Activated CD4-positive, alpha-beta T cell treated with anti-CD3 and anti-CD28 coated beads, Interleukin-2, amount 50 U/mL, for 4 hours (primary cell): Measurements from ENCODE around the gene MAP2K1.
"Not testable (repeated sequence)": the region's sequence is repeated elsewhere in the genome, so short reads cannot be mapped to it uniquely, and the experiment has no call there.

Experiments used
- DNase-seq, 2 experiments: peaks; one replicate each; pipeline ENCODE4 v3.0.0-alpha.2; 2020

The MAP2K1 gene

DNA sequence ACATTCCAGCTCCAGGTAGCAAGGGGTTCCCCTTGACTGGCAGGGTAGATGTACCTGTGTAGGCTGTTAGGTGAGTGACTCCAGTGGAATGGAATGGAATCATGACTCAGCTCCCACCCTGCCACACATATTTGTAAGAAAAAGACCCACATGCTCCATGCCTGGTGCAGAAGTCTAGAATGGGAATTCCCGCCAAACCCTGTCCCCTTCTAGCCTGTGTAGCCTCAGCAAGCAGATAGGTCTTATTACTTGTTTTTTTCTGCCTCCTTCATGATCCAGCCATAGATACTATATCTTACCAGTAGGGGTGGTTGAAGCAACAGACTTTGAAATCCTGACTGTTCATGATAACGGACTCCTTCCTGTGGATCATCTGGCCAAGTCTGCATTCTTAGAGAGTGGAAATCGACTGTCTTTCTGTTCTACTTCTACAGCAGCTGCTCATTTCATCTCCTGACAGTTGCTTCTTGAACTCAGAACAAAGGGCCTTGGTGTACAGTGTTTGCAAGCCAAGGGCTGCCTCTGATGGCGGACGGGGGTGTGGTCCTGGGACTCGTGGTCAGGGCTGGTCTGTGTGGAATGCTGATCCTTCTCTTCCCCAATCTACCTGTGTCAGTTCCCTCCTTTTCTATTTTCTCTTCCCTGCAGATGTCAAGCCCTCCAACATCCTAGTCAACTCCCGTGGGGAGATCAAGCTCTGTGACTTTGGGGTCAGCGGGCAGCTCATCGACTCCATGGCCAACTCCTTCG, 94.6 kb downstream of the MAP2K1 start:
- no peak for DNase-seq

DNA sequence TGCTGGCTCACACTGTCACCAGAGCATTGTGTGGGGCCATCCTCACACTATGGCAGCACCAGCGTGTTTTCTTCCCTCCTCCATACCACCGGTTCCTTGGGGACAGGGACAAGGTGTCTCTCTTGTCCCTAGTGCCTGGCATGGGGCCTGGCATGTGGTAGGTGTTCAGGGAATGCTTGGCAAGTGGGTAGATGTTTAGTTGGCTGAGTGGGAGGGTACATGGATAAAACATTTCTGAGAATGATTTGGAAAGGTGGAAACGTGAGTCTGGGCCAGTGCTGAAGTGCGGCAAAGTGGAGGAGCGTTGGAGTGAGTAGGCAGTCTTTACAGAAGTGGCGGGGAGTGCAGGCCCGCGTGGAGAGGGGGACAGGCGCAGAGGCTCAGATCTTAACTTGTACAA, 95.8 kb downstream of the MAP2K1 start:
- no peak for DNase-seq

DNA sequence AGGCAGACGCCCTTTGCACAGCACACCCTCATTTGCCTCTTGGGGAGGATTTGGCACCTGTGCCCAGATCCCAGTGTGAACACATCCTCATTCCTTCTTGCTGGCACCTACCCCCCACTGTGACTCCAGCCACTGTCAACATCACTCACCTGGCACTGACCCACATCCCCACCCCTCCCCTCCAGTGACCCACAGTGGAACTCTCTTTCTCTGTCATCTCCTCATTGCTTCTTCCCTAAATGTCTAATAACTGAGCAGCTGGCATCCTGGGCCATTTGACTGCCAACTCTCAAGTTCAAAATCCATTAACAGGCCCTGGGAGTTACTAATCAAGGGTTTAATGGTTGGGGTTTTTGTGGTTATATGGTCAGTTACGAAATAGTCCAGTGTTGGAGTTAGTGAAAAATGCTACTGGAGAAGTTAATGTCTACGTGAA, 96.4 kb downstream of the MAP2K1 start:
- no peak for DNase-seq

DNA sequence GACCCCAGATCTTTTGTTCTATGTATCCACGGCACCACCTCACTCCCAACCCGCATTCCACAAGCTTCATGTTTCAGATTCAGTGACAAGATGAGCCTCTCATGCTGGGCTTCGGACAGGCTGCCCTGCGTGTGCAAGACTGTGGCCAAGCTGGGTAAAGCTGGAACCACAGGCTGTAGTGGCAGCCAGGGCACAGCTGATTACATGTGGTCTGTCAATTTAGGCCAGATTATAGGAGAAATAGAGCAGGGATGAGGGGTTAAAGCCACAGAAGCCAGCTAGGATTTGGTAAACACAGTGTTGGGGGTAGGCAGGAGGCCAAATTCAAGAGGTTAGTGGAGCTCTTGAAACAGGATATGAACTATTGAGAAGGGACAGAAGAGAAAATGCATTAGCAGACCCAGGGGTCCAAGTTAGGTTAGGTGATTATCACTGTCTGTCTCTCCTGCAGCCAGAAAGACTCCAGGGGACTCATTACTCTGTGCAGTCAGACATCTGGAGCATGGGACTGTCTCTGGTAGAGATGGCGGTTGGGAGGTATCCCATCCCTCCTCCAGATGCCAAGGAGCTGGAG, 97.9 kb downstream of the MAP2K1 start:
- no peak for DNase-seq

DNA sequence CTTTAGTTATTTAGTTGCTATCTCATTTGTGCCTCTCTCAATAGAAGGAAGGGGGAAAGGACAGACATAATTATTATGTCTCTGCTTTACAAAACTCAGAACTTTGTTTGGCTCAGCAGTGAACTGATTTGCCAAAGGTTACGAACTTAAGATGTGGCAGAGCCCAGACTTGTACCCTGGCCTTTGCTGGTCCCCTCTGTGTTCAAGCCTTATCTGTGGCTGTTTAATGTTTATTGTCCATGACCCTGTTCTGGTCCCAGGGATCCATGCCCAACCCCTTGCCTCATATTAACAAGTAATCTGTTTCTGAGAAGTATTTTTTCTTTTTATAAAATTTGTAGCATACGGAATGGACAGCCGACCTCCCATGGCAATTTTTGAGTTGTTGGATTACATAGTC, 100.2 kb downstream of the MAP2K1 start:
- no peak for DNase-seq

DNA sequence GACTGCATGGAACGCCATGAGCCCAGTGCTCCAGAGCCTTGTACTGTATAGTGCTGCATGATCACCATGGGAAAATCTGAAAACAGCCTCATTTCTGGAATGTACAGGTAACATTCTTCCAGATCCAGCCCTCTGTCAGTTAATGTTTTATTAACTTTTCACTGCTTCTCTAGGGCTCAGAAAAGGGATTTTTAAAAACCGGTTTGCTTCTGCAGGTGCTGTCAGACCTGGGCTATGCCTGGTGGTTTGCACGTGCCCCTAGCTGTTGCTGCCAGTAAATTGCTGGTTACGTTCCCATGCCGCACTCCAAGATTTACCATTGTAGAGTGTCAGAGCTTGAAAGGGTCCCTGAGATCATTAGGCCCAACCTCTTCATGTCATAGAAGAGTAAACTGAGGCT, 101.8 kb downstream of the MAP2K1 start:
- no peak for DNase-seq

DNA sequence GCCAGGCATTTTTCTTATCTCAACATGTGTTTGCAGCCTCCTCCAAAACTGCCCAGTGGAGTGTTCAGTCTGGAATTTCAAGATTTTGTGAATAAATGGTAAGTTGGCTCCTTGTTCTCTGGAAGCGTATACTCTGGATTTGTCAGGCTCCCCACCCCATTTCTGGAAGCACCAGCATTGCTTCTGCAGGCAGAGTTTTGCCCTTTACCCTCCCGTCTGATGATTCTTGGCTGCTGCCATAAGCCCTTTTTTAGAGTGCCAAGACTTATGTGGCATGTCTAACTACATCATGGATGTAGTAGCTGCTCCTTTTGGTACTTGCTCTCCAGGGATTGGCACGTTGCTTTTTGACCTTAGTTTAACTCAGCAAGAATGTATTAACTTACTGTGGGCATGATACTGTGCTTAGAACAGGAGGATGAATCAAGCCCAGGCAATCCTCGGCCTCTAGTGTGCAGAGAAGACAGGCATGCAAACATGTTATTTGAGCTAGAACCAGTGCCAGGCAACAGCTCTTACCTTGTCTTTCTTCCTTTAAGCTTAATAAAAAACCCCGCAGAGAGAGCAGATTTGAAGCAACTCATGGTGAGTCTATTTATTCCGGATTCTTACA, 102.6 kb downstream of the MAP2K1 start:
- no peak for DNase-seq

DNA sequence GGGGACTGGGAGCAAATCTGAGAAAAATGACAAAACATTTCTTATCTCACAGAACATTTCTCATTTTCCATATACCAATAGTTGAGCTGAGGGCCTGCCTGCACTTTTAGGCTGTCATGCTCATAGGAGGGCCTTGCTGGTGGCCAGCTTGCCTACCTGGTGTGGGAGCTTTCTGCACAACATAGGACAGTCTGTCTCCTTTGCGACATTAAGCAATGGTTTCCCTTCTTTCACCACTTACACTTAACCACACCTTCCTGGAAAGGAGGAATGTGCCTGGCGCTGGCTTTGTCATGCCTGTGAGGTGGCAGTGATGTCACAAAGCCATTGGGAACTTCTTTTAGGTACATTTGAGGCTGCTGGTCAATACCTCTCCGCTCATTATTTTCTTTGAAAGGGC, 105.1 kb downstream of the MAP2K1 start:
- no peak for DNase-seq

DNA sequence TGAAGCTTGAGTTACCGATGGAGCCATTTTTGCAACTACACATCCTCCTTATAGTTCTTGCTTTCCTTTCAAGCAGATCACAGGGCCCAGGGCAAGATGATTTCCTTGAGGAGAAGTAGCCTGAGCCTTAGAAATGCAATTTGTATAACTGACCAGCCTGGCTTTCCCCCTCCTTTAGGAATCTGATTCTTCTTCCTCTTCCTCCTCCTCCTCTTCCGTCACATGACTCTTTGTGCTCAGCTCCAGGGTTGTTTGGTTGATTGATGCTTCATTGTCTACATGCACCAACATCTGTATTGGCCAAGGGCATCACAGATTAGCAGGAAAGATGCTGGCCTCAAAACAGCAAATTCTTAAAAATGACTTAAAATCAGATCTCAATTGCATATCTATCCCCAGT, 107.5 kb downstream of the MAP2K1 start:
- no peak for DNase-seq

DNA sequence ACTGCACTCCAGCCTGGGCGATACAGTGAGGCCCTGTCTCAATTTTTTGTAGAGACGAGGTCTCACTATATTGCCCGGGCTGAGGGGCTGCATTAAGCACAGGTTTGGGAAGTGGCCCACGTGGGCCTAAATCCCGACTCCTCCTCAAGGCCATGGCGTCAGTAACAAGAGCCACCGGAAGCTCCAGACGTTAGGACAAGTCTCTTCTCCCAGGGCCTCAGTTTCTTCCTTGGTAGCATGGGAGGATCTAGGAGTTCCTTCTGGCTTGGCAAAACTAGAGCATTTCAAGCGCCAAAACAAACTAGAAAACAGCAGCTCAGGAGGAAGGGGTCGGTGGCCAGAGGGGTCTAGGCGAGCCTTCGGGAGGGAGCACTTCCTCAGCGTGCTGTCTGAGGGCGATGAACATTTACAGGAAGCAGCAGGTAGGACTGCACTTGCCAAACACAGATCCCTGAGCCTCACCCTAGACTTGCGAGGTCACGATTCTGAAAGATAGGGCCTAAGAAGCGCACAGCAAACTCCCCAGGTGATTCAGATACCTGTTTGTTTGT, 110.3 kb downstream of the MAP2K1 start:
- DNase-seq, result no peak

DNA sequence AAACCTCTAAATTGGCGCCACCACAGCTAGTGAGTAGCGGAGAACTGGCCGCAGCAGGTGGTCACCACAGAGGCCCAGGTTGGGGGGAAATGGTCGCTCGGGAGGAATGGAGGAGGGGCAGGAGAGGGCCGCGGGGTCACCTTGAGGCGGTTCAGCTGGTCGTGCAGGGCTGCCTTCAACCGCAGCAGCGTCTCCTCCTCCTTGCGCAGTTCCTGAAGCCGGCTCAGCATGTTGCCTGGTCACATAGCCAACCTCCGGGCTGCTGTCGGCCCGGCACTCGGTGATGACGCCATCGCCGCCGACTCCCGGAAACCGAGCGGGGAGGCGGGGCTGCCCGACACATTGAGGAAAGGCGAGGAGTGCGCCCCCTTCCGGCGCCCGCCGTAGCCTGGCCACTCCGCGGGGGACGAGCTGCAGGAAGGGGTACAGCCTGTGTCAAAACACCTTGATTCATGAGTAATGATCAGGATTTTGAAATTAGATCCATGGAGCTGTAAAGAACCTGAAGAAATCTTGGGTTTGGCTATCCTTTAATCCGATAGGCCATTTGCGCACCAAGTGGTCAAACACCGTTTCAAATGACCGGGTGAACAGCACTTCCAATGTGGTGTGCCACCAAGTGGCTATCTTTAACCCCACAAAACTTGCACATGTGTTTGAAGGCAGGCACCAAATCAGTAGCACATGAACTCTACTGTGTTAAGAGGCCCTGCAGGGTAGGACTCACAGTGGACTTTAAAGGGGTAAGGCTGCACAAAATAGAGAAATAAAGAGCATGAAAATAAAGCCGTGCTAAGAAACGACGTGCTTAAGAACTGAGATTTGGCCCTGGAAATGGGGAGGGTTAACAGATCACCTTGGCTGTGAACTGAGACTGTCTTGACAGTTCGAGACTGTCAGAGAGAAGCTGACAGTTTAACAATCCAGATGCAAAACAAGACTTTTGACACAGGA, 111.1 kb downstream of the MAP2K1 start, which contains the start of gene SNAPC5:
Gene SNAPC5 (minus strand): TSS at position 261 of the 954 bp plus-strand sequence. CDS start 31 bp downstream, at position 230.
- DNase-seq, result peak; percentile 97

DNA sequence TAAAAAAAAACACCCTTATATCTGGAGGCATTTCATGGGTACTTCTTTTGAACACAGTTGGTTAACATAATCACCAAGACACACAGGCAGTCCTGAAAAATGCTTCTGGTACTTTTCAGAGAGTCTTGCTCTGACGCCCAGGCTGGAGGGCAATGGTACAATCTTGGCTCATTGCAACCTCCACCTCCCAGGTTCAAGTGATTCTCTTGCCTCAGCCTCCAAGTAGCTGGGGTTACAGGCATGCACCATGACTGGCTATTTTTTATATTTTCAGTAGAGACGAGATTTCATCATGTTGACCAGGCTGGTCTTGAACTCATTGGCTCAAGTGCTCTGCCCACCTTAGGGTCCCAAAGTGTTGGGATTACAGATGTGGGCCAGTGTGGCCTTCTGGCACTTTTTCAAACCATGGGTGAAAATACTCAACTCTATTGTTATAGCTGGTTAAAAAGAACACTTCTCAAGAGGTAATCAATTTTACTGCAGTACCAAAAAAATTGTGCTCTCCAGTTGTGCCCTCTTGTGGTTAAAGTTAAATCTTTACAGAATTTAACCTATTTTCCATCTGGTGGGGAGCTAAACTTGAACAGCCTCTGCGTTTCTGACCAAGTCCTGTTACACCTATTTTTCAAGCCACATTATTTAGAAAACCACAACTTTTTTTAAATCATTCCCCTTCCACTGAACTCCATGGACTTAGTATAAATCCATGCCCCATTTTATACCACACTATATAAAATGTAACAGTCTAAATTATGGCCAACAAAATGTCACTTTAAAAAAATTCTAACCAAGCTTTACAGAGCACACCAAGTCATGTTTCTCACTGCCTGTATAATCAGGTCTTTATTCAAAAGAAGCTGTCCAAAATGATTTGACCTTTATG, 112.0 kb downstream of the MAP2K1 start:
- no peak for DNase-seq

DNA sequence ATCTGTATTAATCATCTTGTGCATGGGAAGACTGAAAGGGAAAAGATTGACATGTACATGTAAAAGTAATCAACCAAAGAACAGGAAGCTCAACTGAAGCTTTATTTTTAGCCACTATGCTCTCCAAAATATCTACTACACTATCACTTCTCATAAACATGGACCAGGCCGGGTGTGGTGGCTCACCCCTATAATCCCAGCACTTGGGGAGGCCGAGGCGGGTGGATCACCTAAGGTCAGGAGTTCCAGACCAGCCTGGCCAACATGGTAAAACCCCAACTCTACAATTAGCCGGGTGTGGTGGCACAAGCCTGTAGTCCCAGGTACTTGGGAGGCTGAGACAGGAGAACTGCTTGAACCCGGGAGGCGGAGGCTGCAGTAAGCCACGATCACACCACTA, 113.6 kb downstream of the MAP2K1 start:
- DNase-seq, result not testable (repeated sequence)

DNA sequence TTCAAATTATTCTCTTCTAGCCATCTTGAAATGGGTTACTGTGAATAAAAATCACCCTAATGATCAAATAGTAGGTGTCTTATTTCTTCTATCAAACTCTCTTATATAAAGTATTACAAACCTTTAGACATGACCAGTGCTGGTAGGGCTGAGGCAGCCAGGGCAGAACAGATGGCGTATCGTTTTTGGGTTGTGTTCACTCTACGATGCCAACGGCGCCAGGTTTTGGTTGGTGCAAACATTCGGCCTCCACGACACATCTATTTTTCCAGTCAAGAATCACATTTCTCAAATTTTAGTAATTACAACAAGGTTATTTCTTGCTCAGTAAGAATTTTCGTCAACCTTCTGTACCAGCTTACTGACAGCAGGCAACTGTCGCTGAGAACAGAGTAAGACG, 115.8 kb downstream of the MAP2K1 start:
- DNase-seq, result no peak

DNA sequence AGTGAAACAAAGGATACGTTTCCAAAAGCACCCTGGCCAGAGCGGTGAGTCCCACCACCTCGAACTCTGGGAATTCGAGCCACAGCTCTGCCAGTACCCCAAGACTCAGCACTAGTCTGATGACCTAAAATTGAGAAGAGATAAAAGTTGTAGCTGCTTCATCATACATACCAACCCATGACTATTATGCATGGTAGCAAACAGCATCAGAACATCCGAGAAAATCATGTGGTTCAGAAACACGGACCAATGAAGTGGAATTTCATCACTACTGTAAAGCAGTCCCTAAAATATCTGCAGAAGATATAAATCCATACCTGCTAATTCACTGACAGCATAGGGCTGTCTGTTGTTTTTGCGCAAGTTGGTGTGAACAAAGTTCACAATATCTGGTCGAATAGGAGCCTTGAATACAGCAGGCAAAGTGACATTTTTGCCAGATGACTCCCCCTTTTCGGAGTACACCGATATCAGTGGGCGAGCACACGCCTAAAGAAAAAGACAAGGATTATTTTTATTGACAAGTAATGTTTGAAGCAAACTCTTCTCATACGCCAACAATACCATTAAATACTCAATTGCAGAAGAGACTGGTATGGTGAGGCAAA, 116.4 kb downstream of the MAP2K1 start:
- not testable (repeated sequence) for DNase-seq

DNA sequence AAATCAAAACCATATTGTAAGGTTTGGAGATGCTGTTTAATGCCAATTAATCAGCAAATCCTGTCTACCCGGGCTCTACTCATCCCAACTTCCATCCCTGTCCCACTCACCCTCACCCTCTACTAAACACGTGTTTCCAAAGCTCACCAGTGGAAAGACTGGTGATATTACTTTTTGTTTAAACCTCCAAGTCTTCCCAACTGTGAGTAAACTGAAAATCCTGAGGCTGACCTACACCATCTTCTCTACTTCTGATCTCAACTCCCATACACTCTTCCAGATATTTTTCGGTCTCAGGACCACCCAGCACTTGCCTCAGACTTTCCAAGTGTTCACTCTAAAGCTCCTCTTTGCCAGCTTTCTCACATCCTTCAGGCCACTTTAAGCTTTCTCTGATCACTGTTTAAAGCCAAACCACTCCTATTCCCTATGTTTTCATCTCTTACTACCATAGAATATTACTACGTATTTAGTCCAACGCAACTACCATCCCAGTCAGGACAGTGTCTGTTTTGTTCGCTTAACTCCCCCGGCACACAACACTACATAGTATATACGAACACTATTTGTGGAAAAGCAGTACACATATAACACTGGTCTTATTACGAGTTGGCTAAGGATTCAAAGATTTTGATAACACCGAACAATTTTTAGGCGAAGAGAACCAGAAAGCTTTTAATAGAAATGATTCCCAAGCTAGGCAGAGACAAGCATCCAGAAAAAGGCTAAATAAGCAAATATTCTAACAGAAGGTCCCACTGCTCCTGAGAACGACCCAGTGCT, 117.3 kb downstream of the MAP2K1 start:
- no peak for DNase-seq

DNA sequence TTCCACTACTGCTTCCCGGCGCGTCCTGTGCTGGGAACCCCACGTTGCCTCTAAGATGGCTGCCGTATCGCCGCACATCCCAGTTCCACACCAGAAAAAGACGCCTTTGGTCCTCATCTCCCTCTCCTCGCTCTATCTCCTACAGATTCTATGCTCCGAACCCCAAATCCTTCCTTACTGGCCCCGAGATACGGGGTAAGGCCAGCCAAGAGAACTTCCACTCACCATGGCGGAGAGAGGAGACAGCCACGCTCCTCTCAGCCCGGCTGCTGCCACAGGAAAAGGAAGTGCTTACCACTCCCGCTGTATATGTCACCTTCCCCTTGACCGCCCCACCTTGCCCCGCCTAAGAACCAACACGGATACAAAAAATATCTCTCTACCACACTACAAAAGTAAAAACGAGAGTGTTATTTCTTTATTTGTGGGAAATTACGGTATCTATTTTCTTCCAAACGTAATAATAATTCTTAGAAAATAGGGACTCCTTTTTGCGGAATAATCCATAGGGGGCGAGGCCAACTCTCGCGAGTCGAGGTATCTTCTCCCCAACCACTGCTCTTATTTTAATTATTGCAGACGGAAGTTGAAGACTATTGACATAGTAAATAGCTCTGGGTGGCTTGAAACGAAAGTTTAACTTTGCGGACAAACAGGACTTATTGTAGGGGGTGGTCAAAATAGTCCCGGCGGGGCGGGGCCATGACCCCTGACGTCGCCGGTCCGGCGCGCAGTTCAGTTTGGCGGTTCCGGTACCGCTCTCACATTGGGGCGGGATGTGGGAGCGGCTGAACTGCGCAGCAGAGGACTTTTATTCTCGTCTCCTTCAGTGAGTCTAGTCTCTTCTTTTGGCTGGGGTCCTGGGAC, 118.1 kb downstream of the MAP2K1 start, which contains the start of the genes RPL4 and ZWILCH:
Gene RPL4 (minus strand): TSS at position 293 of the 867 bp plus-strand sequence. CDS start 65 bp downstream, at position 228.
Gene ZWILCH (plus strand): TSS at position 764 of the 867 bp plus-strand sequence. CDS start 13 bp downstream, at position 777.
- peak; percentile 71 to 73 for DNase-seq

DNA sequence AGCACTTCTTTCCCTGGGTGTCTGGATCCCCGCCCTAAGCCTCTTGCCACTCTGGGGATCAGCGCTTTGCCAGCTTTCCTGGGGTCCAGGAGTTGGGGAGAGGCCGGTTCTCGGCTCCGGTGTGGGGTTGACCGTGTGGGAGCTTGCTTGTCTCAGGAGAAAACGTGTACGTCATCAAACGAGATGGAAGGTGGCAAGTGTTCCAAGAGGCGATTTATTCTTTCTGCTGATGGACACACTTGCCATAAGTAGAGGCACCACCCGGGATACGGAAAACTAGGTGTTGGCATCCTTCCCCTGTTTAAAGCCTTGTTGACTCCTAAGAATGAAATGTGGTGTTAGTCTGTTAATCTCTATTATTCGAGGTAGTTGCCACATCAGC, 118.7 kb downstream of the MAP2K1 start:
- no peak for DNase-seq

DNA sequence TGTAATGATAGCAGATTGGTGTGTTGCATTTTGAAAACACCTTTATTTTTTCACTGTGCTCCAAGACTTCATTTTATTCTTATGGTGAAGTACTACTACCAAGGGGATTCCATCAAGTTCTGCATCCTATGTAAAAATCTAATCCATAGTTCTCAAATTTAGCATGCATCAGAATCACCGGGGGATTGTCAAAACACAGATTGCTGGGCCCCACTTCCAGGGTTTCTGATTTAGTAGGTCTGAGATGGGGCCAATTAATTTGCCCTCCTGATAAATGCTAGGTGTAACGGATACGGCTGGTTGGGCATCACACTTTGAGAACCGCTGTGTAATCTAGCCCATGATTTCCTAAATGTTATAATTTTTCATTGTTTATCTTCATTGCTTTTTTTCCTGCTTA, 119.1 kb downstream of the MAP2K1 start:
- no peak for DNase-seq
